Hepatocyte (in vitro differentiated cells): ENCODE results near the gene SSTR3. TPM values are rescaled to one million over a fixed set of nuclear protein-coding genes. Genes with fewer than 3 reads are reported as not detected.

Experiments
- DNase-seq: peaks from one replicate; pipeline ENCODE4 v3.0.0-alpha.2; 2016; ENCODE audit warnings: low spot score
- H2AFZ ChIP-seq: fragments of 200-600 bp; sonication (generic); 2 replicates; pipeline ENCODE4 v1.6.0; 2016; ENCODE audit warnings: antibody characterized with exemption, mild to moderate bottlenecking
- H3K27ac ChIP-seq: fragments of 200-600 bp; sonication (generic); 2 replicates; pipeline ENCODE4 v1.5.1; 2016; ENCODE audit warnings: mild to moderate bottlenecking
- H3K27me3 ChIP-seq: fragments of 200-600 bp; sonication (generic); 2 replicates; pipeline ENCODE4 v1.6.1; 2016
- H3K36me3 ChIP-seq: fragments of 200-600 bp; sonication (generic); replicated peaks from 2 replicates; pipeline ENCODE4 v1.5.1; 2016; ENCODE audit warnings: low read depth; ENCODE audit not compliant: insufficient read depth
- H3K4me1 ChIP-seq: fragments of 200-600 bp; sonication (generic); 2 replicates; pipeline ENCODE4 v1.5.1; 2016; ENCODE audit warnings: mild to moderate bottlenecking, moderate library complexity; ENCODE audit not compliant: insufficient read depth
- H3K4me2 ChIP-seq: fragments of 200-600 bp; sonication (generic); 2 replicates; pipeline ENCODE4 v1.6.0; 2016
- H3K4me3 ChIP-seq: fragments of 200-600 bp; sonication (generic); 2 replicates; pipeline ENCODE4 v1.5.1; 2016; ENCODE audit warnings: mild to moderate bottlenecking
- H3K79me2 ChIP-seq: fragments of 200-600 bp; sonication (generic); 2 replicates; pipeline ENCODE4 v1.6.0; 2017; ENCODE audit warnings: mild to moderate bottlenecking
- H3K9me2 ChIP-seq: fragments of 200-600 bp; sonication (generic); replicated peaks from 2 replicates; pipeline ENCODE4 v1.6.0; 2017; ENCODE audit warnings: mild to moderate bottlenecking; ENCODE audit not compliant: insufficient read depth
- H3K9me3 ChIP-seq: fragments of 200-600 bp; sonication (generic); 2 replicates; pipeline ENCODE4 v1.5.1; 2016; ENCODE audit warnings: low read depth, mild to moderate bottlenecking
- H4K20me1 ChIP-seq: fragments of 200-600 bp; sonication (generic); 2 replicates; pipeline ENCODE4 v1.6.0; 2016; ENCODE audit warnings: mild to moderate bottlenecking; ENCODE audit not compliant: insufficient read depth, poor library complexity, severe bottlenecking
- CTCF ChIP-seq: fragments of 200-600 bp; sonication (generic); IDR thresholded peaks from 2 replicates; pipeline ENCODE4 v1.5.1; 2016; ENCODE audit warnings: antibody characterized with exemption, mild to moderate bottlenecking; ENCODE audit not compliant: poor library complexity
- EZH2 ChIP-seq: fragments of 200-600 bp; sonication (generic); IDR thresholded peaks from 2 replicates; pipeline ENCODE4 v1.6.1; 2016; ENCODE audit warnings: antibody characterized with exemption, mild to moderate bottlenecking, borderline replicate concordance
- EZH2phosphoT487 ChIP-seq: fragments of 200-600 bp; sonication (generic); IDR thresholded peaks from one replicate; pipeline ENCODE4 v1.6.1; 2018; ENCODE audit warnings: antibody characterized with exemption, mild to moderate bottlenecking, low read depth, moderate library complexity; ENCODE audit not compliant: unreplicated experiment, severe bottlenecking
- WGBS: methylation state at CpG from one replicate; pipeline ENCODE4 v1.1.6; 2016; ENCODE audit warnings: low lambda C conversion rate; ENCODE audit errors: missing lambda C conversion rate; 5-methylcytosine and 5-hydroxymethylcytosine counted together
- polyA plus RNA-seq: library from polyadenylated mRNA; unstranded; fragments of >200 nt; fragmentation: Nextera tagmentation; extraction: Ambion mirVana; gene quantifications from 2 replicates; pipeline ENCODE4 v1.2.1, GENCODE V29; 2016
- total RNA-seq: library from RNA; depleted of rRNA; stranded (reverse); fragments of >200 nt; gene quantifications from 2 replicates; pipeline ENCODE4 v1.2.3, GENCODE V29; 2014

The SSTR3 gene
- total and polyA plus RNA-seq, 2 experiments from 2014 or later = 0.47 to 2.8 TPM

GRCh38 chr22:37181681-37182080 is 30.6 kb downstream of the SSTR3 start:
- peaks cover 5% of the 10 kb centered on the region for H3K79me2 ChIP-seq
- no peaks in the 10 kb centered on the region for H4K20me1 ChIP-seq
- peaks cover 28% of the 10 kb centered on the region for H3K4me1 ChIP-seq
- 91% methylated on average over 4 of the region's 4 CpGs for WGBS
- H3K9me3 ChIP-seq = no peaks in the 10 kb centered on the region
- TF ChIP-seq EZH2 = no peak
- TF ChIP-seq CTCF = no peak
- TF ChIP-seq EZH2phosphoT487 = no peak
- H3K36me3 ChIP-seq = no peaks in the 10 kb centered on the region
- no peaks in the 10 kb centered on the region for H3K27me3 ChIP-seq
- H3K27ac ChIP-seq = no peak overlapping the region
- no peak overlapping the region for H3K4me3 ChIP-seq
- no peak overlapping the region for H3K4me2 ChIP-seq
- DNase-seq = no peak
- H2AFZ ChIP-seq = no peak overlapping the region
- no peaks in the 10 kb centered on the region for H3K9me2 ChIP-seq

- no peak overlapping the region for H2AFZ ChIP-seq
- no peak for DNase-seq
- H4K20me1 ChIP-seq = no peaks in the 10 kb centered on the region
- H3K9me3 ChIP-seq = no peaks in the 10 kb centered on the region
- no peaks in the 10 kb centered on the region for H3K9me2 ChIP-seq
- H3K4me1 ChIP-seq = peaks cover 32% of the 10 kb centered on the region
- 88% methylated on average over 15 of the region's 15 CpGs for WGBS
- H3K27me3 ChIP-seq = no peaks in the 10 kb centered on the region
- H3K4me3 ChIP-seq = no peak overlapping the region
- no peak for TF ChIP-seq EZH2phosphoT487
- TF ChIP-seq CTCF = no peak
- no peak for TF ChIP-seq EZH2
- no peak overlapping the region for H3K4me2 ChIP-seq
- H3K36me3 ChIP-seq = no peaks in the 10 kb centered on the region
- H3K79me2 ChIP-seq = no peaks in the 10 kb centered on the region
- no peak overlapping the region for H3K27ac ChIP-seq
Observed at GRCh38 chr22:37180531-37181231, 31.6 kb downstream of the SSTR3 start.

DNA sequence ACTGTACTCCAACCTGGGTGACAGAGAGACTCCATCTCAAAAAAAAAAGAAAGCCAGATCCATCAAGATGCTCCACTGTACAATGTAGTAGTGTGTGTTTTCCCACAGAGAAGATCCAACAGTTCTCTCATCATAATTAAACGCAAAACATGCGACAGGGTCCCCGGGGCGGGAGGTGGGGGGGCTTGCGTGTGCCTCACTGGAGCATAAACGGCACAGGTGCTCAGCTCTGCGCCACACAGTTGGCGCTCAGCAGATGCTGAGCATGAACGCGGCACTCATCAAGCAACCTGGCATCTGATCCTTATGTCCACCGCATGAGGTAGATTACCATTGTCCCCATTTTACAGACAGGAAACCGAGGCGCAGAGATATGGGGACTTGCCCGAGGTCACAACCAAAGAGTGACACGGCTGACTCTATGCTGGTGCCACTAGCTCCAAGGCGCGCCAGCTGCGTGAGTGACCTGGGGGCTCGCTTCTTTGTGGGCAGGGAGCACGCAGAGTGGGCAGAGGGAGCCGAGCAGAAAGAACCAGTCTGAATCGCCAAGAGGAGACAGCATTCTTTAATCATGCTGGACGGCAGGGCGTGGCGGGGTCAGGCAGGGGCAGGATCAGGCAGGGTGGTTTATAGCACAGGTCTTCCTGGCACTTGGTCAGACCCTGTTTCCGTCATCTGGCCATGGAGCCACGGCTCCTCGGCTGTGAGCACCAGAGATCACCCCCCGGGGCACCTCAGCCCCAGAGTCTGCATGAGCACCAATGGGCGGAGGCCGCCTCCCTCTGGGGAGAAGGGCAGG is 32.5 kb downstream of the SSTR3 start:
- no peak overlapping the region for H3K4me2 ChIP-seq
- H3K9me3 ChIP-seq = no peaks in the 10 kb centered on the region
- DNase-seq = no peak
- peaks cover 36% of the 10 kb centered on the region for H3K4me1 ChIP-seq
- H3K4me3 ChIP-seq = no peak overlapping the region
- no peaks in the 10 kb centered on the region for H3K79me2 ChIP-seq
- H3K36me3 ChIP-seq = no peaks in the 10 kb centered on the region
- TF ChIP-seq EZH2 = no peak
- no peak for TF ChIP-seq CTCF
- TF ChIP-seq EZH2phosphoT487 = no peak
- no peaks in the 10 kb centered on the region for H3K9me2 ChIP-seq
- no peak overlapping the region for H3K27ac ChIP-seq
- no peaks in the 10 kb centered on the region for H3K27me3 ChIP-seq
- 91% methylated on average over 30 of the region's 31 CpGs for WGBS
- H4K20me1 ChIP-seq = no peaks in the 10 kb centered on the region
- H2AFZ ChIP-seq = no peak overlapping the region
